ENCODE data around the gene PHACTR1. TPM values are rescaled to one million over a fixed set of nuclear protein-coding genes. Genes with fewer than 3 reads are reported as not detected.

The PHACTR1 gene
- total and polyA plus RNA-seq, 4 donors = 0.31 to 1.5 (median 0.79) TPM

DNA sequence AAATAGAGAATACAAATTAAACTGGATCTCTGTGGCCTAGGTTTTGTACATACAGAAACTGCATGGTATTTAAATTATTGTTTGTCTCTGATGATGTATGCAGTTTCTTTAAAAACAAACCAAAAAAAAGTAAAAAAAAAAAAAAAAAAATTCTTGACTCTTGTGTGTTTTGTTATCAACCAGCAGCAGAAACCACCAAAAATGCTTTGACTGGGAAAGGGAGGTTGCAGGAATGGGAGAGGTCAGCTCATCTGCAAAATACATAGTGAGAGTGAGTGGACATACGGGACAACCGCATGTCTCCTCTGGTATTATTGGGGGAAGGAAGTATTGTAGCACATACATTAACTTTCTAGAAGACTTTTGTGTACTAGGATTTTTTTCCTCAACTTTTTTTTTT lies 573.8 kb downstream of the PHACTR1 start:
- TF ChIP-seq FOXA2 (IDR thresholded peaks at IDR 0.05) = no peak
- TF ChIP-seq EGR1 (IDR thresholded peaks at IDR 0.05; ENCODE audit: low read depth in 2 of 2) = no peak
- TF ChIP-seq, protein P1, sequence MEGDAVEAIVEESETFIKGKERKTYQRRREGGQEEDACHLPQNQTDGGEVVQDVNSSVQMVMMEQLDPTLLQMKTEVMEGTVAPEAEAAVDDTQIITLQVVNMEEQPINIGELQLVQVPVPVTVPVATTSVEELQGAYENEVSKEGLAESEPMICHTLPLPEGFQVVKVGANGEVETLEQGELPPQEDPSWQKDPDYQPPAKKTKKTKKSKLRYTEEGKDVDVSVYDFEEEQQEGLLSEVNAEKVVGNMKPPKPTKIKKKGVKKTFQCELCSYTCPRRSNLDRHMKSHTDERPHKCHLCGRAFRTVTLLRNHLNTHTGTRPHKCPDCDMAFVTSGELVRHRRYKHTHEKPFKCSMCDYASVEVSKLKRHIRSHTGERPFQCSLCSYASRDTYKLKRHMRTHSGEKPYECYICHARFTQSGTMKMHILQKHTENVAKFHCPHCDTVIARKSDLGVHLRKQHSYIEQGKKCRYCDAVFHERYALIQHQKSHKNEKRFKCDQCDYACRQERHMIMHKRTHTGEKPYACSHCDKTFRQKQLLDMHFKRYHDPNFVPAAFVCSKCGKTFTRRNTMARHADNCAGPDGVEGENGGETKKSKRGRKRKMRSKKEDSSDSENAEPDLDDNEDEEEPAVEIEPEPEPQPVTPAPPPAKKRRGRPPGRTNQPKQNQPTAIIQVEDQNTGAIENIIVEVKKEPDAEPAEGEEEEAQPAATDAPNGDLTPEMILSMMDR (IDR thresholded peaks at IDR 0.05; ENCODE audit: low read depth, low read length, missing input control) = no peak
- no peak for TF ChIP-seq SP1 (IDR thresholded peaks at IDR 0.05)
- TF ChIP-seq, protein P2, sequence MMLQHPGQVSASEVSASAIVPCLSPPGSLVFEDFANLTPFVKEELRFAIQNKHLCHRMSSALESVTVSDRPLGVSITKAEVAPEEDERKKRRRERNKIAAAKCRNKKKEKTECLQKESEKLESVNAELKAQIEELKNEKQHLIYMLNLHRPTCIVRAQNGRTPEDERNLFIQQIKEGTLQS (IDR thresholded peaks at IDR 0.05) = no peak
- TF ChIP-seq, protein P3, sequence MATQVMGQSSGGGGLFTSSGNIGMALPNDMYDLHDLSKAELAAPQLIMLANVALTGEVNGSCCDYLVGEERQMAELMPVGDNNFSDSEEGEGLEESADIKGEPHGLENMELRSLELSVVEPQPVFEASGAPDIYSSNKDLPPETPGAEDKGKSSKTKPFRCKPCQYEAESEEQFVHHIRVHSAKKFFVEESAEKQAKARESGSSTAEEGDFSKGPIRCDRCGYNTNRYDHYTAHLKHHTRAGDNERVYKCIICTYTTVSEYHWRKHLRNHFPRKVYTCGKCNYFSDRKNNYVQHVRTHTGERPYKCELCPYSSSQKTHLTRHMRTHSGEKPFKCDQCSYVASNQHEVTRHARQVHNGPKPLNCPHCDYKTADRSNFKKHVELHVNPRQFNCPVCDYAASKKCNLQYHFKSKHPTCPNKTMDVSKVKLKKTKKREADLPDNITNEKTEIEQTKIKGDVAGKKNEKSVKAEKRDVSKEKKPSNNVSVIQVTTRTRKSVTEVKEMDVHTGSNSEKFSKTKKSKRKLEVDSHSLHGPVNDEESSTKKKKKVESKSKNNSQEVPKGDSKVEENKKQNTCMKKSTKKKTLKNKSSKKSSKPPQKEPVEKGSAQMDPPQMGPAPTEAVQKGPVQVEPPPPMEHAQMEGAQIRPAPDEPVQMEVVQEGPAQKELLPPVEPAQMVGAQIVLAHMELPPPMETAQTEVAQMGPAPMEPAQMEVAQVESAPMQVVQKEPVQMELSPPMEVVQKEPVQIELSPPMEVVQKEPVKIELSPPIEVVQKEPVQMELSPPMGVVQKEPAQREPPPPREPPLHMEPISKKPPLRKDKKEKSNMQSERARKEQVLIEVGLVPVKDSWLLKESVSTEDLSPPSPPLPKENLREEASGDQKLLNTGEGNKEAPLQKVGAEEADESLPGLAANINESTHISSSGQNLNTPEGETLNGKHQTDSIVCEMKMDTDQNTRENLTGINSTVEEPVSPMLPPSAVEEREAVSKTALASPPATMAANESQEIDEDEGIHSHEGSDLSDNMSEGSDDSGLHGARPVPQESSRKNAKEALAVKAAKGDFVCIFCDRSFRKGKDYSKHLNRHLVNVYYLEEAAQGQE (IDR thresholded peaks at IDR 0.05) = no peak
- Histone ChIP-seq H3K27ac (ENCODE audit: low read depth in 1 of 2, low read length in 2 of 2) (peak overlapping the region in 1 of 2 donors; percentile 2), H3K36me3 (ENCODE audit: control insufficient read depth in 4 of 4, insufficient read depth in 3 of 4, low read depth in 1 of 4, low read length in 3 of 4) (peaks cover 2 to 17% (median 11%) of the 10 kb centered on the region in 4 donors), H3K4me3 (ENCODE audit: low read depth in 1 of 3, low read length in 3 of 3) (no peak overlapping the region), H3K4me1 (ENCODE audit: control insufficient read depth in 4 of 4, insufficient read depth in 4 of 4, low read length in 3 of 4) (peaks cover 2 to 7% (median 4%) of the 10 kb centered on the region in 4 donors), H3K27me3 (ENCODE audit: control insufficient read depth in 4 of 4, insufficient read depth in 4 of 4, low read length in 3 of 4) (no peaks in the 10 kb centered on the region), H3K9ac (ENCODE audit: low read depth in 1 of 2, low read length in 2 of 2) (no peak overlapping the region), H3K9me3 (ENCODE audit: control insufficient read depth in 4 of 4, low read length in 3 of 4) (peaks cover 0 to 11% (median 4%) of the 10 kb centered on the region in 4 donors)
- 89% methylated on average over 2 of the region's 2 CpGs for WGBS
- no peak for DNase-seq (ENCODE audit: low spot score)

DNA sequence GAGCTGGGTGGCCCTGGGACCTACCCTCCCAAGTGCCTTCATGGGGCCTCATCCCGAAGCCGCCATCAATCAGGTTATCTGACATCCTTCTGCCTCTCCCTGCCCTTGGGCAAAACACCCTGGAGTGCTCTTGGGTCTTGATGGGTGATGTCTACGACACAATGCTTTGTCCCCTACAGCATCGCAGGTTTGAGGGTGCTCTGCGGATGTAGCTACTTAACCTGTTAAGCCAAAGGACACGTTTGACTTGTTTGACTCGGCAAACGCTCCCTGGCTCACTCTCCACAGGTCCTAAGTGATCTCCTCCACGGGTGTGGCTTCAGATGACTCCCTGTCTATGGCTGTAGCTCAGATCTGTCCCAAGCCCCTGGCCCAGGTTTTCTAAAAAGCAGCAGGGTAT lies 576.2 kb downstream of the PHACTR1 start:
- H3K9ac ChIP-seq (ENCODE audit: low read depth in 1 of 2, low read length in 2 of 2) = no peak overlapping the region
- no peak overlapping the region for H3K4me3 ChIP-seq (ENCODE audit: low read depth in 1 of 3, low read length in 3 of 3)
- 95% methylated on average over 9 of the region's 9 CpGs for WGBS
- H3K27ac ChIP-seq (ENCODE audit: low read depth in 1 of 2, low read length in 2 of 2) = no peak overlapping the region
- H3K36me3 ChIP-seq (ENCODE audit: control insufficient read depth in 4 of 4, insufficient read depth in 3 of 4, low read depth in 1 of 4, low read length in 3 of 4) = peaks cover 2 to 17% (median 11%) of the 10 kb centered on the region in 4 donors
- no peak for TF ChIP-seq RXRA (IDR thresholded peaks at IDR 0.05)
- H3K4me1 ChIP-seq (ENCODE audit: control insufficient read depth in 4 of 4, insufficient read depth in 4 of 4, low read length in 3 of 4) = peaks cover 2 to 7% (median 4%) of the 10 kb centered on the region in 4 donors
- H3K9me3 ChIP-seq (ENCODE audit: control insufficient read depth in 4 of 4, low read length in 3 of 4) = peaks cover 0 to 2% (median 0%) of the 10 kb centered on the region in 4 donors
- H3K27me3 ChIP-seq (ENCODE audit: control insufficient read depth in 4 of 4, insufficient read depth in 4 of 4, low read length in 3 of 4) = no peaks in the 10 kb centered on the region
- no peak for DNase-seq (ENCODE audit: low spot score)

DNA sequence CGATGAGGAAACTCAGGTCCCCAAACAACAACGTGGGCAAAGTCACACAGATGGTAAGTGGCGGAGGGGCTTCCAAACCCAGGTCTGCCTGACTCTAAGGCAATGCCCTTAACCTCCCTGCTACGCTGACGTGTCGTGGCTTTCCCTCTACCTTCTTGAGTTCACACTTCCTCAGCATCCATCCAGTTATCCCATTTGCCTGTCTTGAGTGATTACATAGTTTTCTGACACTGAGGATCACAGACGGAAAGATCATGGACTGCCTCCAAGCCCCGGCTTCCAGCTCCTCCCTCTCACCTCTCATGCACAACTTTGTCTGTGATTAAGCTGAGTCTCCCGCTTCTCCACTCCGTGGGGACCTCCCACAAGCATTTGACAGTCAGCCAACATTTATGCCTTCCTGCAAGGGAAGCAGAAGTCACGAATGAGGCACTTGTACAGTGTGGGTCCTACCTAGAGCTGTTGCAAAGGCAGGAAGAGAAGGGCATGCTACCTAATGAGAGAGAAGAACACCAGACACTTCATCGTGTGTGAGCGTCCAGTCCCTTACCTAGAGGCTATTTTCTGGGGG lies 578.0 kb downstream of the PHACTR1 start:
- 86% methylated on average over 13 of the region's 13 CpGs for WGBS
- DNase-seq (ENCODE audit: low spot score) = no peak
- Histone ChIP-seq H3K9me3 (ENCODE audit: control insufficient read depth in 4 of 4, low read length in 3 of 4) (no peaks in the 10 kb centered on the region), H3K4me3 (ENCODE audit: low read depth in 1 of 3, low read length in 3 of 3) (no peak overlapping the region), H3K9ac (ENCODE audit: low read depth in 1 of 2, low read length in 2 of 2) (no peak overlapping the region), H3K36me3 (ENCODE audit: control insufficient read depth in 4 of 4, insufficient read depth in 3 of 4, low read depth in 1 of 4, low read length in 3 of 4) (peaks cover 3 to 21% (median 12%) of the 10 kb centered on the region in 4 donors), H3K4me1 (ENCODE audit: control insufficient read depth in 4 of 4, insufficient read depth in 4 of 4, low read length in 3 of 4) (peaks cover 0 to 3% (median 1%) of the 10 kb centered on the region in 4 donors), H3K27ac (ENCODE audit: low read depth in 1 of 2, low read length in 2 of 2) (no peak overlapping the region), H3K27me3 (ENCODE audit: control insufficient read depth in 4 of 4, insufficient read depth in 4 of 4, low read length in 3 of 4) (no peaks in the 10 kb centered on the region)
- TF ChIP-seq, protein P4, sequence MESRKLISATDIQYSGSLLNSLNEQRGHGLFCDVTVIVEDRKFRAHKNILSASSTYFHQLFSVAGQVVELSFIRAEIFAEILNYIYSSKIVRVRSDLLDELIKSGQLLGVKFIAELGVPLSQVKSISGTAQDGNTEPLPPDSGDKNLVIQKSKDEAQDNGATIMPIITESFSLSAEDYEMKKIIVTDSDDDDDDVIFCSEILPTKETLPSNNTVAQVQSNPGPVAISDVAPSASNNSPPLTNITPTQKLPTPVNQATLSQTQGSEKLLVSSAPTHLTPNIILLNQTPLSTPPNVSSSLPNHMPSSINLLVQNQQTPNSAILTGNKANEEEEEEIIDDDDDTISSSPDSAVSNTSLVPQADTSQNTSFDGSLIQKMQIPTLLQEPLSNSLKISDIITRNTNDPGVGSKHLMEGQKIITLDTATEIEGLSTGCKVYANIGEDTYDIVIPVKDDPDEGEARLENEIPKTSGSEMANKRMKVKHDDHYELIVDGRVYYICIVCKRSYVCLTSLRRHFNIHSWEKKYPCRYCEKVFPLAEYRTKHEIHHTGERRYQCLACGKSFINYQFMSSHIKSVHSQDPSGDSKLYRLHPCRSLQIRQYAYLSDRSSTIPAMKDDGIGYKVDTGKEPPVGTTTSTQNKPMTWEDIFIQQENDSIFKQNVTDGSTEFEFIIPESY (IDR thresholded peaks at IDR 0.05) = no peak
- TF ChIP-seq, protein P5, sequence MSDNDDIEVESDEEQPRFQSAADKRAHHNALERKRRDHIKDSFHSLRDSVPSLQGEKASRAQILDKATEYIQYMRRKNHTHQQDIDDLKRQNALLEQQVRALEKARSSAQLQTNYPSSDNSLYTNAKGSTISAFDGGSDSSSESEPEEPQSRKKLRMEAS (IDR thresholded peaks at IDR 0.05) = no peak
- no peak for TF ChIP-seq FOXA1 (IDR thresholded peaks at IDR 0.05)
- TF ChIP-seq HNF4A (conservative IDR thresholded peaks at IDR 0.05) = no peak
- no peak for TF ChIP-seq YY1 (IDR thresholded peaks at IDR 0.05)
- no peak for TF ChIP-seq RXRA (IDR thresholded peaks at IDR 0.05)
- no peak for TF ChIP-seq SP1 (IDR thresholded peaks at IDR 0.05)
- TF ChIP-seq, protein P2 (IDR thresholded peaks at IDR 0.05) = no peak
- no peak for TF ChIP-seq EGR1 (IDR thresholded peaks at IDR 0.05; ENCODE audit: low read depth in 2 of 2)
- TF ChIP-seq TAF1 (conservative IDR thresholded peaks at IDR 0.05) = no peak
- TF ChIP-seq, protein P1 (IDR thresholded peaks at IDR 0.05; ENCODE audit: low read depth, low read length, missing input control) = no peak
- no peak for TF ChIP-seq FOXA2 (IDR thresholded peaks at IDR 0.05)
- TF ChIP-seq HNF4G (IDR thresholded peaks at IDR 0.05) = no peak
- no peak for TF ChIP-seq NR2F2 (IDR thresholded peaks at IDR 0.05)
- TF ChIP-seq JUND (IDR thresholded peaks at IDR 0.05) = no peak
- TF ChIP-seq RAD21 (IDR thresholded peaks at IDR 0.05) = no peak

All from liver (tissue), 9 donors.